GM12891 (cell line): ENCODE measurements around the gene SAMHD1.
"Not testable (repeated sequence)": the region's sequence is repeated elsewhere in the genome, so short reads cannot be mapped to it uniquely, and the experiment has no call there.

Source experiments
- PAX5 ChIP-seq: IDR thresholded peaks from 2 replicates; pipeline ENCODE4 v1.6.1; 2011; ENCODE audit warnings: low read length, moderate library complexity, mild to moderate bottlenecking; ENCODE audit not compliant: insufficient read depth, severe bottlenecking
- POLR2A ChIP-seq: IDR thresholded peaks from 2 replicates; pipeline ENCODE4 v1.6.1; 2011; ENCODE audit warnings: low read depth, low read length, control low read depth
- POLR2AphosphoS5 ChIP-seq: IDR thresholded peaks from 2 replicates; pipeline ENCODE4 v1.6.1; 2011; ENCODE audit warnings: low read depth, low read length, control low read depth
- SPI1 ChIP-seq: IDR thresholded peaks from 2 replicates; pipeline ENCODE4 v1.6.1; 2011; ENCODE audit warnings: low read depth, low read length, control low read depth

GRCh38 chr20:36932067-36932466, 19.4 kb downstream of the SAMHD1 start:
- not testable (repeated sequence) for TF ChIP-seq POLR2AphosphoS5, POLR2A, SPI1, PAX5
